Activated T-helper 2 cell treated with anti-CD3 and anti-CD28 coated beads, Interferon-gamma antibody, Interleukin-2, Interleukin-4, amounts not matched to agents 10 μg/mL and 5 μg/mL and 100 μg/mL, durations not matched to agents 14 hours and 24 hours and 36 hours (primary cell): ENCODE data around the gene PRL. TPM values are rescaled to one million over a fixed set of nuclear protein-coding genes. Genes with fewer than 3 reads are reported as not detected.

ENCODE experiments used
- DNase-seq: peaks from one replicate; pipeline ENCODE4 v3.0.0; 2021; ENCODE audit warnings: low spot score
- H3K27ac Mint-ChIP-seq: one replicate; pipeline ENCODE4 v1.8.0; 2021; ENCODE audit warnings: mixed read lengths
- H3K27me3 Mint-ChIP-seq: one replicate; pipeline ENCODE4 v1.8.0; 2021; ENCODE audit warnings: low read depth, mixed read lengths
- H3K36me3 Mint-ChIP-seq: one replicate; pipeline ENCODE4 v1.8.0; 2021; ENCODE audit warnings: low read depth, mixed read lengths
- H3K4me1 Mint-ChIP-seq: one replicate; pipeline ENCODE4 v1.8.0; 2021; ENCODE audit warnings: low read depth, mixed read lengths
- H3K4me3 Mint-ChIP-seq: one replicate; pipeline ENCODE4 v1.8.0; 2021; ENCODE audit warnings: low read depth, mild to moderate bottlenecking, moderate library complexity, mixed read lengths
- H3K9me3 Mint-ChIP-seq: one replicate; pipeline ENCODE4 v1.8.0; 2021; ENCODE audit warnings: mixed read lengths
- intact Hi-C: fragments of 100-400 bp; cut with micrococcal nuclease; formaldehyde crosslinking; loops from one replicate; pipeline ENCODE4 v1.15.1; 2023
- total RNA-seq: library from RNA; stranded (reverse); gene quantifications from 2 replicates; pipeline ENCODE4 v1.2.3, GENCODE V29; 2022

PRL gene
- total RNA-seq, 1 donor from 2014 or later: not detected

DNA sequence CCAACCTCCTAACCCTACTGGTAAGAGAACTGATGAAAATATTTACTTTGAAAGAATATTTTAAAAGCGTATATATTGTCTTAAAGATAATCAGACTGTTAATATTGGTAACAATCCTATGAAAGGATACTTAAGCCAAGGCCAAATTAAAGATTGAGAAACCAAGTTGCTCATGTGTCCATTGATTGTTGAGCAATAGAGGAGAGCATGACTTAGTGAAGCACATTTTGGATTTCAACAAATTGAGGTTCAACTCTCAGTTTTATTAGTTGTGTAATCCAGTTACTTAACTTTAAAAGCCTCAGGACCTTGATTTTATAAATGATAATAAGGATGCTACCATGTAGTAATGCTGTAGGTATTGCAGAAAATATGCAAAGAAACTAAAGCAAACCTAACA, 56.8 kb downstream of the PRL start:
- no peaks in the 10 kb centered on the region for H3K36me3 Mint-ChIP-seq
- peaks cover 22% of the 10 kb centered on the region for H3K9me3 Mint-ChIP-seq
- no peak overlapping the region for H3K27ac Mint-ChIP-seq
- H3K27me3 Mint-ChIP-seq: no peaks in the 10 kb centered on the region
- DNase-seq: no peak
- intact Hi-C loops: no loop called here
- H3K4me1 Mint-ChIP-seq: no peaks in the 10 kb centered on the region
- no peak overlapping the region for H3K4me3 Mint-ChIP-seq

DNA sequence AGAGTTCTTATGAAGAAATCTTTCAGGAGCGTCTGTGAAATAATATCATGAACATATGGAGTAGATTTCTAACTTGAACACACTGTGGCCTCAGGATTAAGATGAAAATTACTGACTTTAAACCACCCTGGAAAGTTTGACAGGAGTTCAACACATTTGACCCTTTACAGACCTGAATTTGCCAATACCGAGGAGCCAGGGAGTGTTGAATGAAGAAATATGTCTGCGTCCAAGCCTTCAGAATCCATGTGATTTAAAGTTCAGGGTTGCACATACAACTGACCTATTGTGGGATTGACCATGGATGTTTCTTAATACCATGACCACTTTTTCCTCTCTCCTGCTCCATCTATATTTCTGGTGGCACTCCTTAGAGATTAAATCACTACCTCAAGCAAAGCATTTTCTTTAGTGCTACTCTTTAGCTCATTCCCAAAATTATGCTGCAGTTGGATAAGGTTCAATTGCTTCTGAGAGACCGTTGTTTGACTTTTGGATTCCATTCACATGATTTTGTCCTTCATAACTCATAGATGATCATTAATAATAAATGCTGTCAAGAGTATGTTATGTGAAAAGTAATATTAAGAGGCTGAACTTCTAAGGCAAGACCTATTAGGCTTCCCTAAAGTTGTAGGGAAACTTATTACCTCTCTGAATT, 57.4 kb downstream of the PRL start:
- H3K4me1 Mint-ChIP-seq: no peaks in the 10 kb centered on the region
- no peak overlapping the region for H3K4me3 Mint-ChIP-seq
- intact Hi-C loops: no loop called here
- no peaks in the 10 kb centered on the region for H3K27me3 Mint-ChIP-seq
- H3K9me3 Mint-ChIP-seq: peaks cover 25% of the 10 kb centered on the region
- no peak overlapping the region for H3K27ac Mint-ChIP-seq
- H3K36me3 Mint-ChIP-seq: no peaks in the 10 kb centered on the region
- DNase-seq: no peak

DNA sequence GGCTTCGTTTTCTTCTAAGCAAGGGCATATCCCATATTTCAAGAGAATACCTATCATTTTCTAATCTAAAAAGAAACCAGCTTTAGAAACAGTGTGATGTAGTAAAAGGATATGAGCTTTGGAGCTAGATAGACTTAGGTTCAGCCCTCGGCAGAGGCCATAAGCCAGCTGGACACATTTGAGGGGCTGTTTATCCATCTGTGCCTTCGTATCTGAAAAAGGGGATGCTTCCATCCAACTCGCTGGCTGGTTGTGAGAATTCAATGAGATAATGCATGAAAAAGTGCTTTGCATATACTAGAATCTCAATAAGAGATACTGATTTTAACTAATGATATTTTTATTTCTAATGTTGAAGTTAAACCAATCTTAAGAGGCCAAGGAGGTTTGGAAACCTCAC, 58.0 kb downstream of the PRL start:
- no peak for DNase-seq
- H3K36me3 Mint-ChIP-seq: no peaks in the 10 kb centered on the region
- no peaks in the 10 kb centered on the region for H3K4me1 Mint-ChIP-seq
- peaks cover 23% of the 10 kb centered on the region for H3K9me3 Mint-ChIP-seq
- no peak overlapping the region for H3K27ac Mint-ChIP-seq
- H3K27me3 Mint-ChIP-seq: no peaks in the 10 kb centered on the region
- H3K4me3 Mint-ChIP-seq: no peak overlapping the region
- intact Hi-C loops: no loop called here

DNA sequence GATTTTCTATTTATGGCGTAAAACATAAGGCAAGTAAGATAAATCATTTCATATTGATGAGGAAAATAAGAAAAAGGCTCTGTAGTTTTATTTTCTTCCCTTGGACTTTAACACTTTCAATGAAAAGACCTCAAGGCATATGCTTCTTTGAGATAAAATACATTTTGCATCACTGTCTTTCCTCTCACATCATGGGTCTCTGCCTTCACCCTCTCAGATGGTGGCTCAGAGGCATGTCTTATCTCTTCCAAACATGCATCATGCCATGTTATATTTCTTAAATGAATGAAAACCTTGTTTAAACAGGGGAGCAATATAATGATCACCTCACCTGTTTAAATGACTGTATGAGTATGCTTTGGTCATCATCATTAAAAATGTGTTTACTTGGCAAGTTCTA, 59.3 kb downstream of the PRL start:
- Mint-ChIP-seq H3K27me3 (no peaks in the 10 kb centered on the region), H3K4me1 (no peaks in the 10 kb centered on the region), H3K36me3 (no peaks in the 10 kb centered on the region), H3K27ac (no peak overlapping the region), H3K4me3 (no peak overlapping the region), H3K9me3 (peaks cover 12% of the 10 kb centered on the region)
- DNase-seq: no peak
- intact Hi-C loops: no loop called here
